ENCODE data around the gene DMRT1.

Gene DMRT1

GRCh38 chr9:1007312-1007711 is 165.8 kb downstream of the DMRT1 start:
- DNase-seq: no peak

DNA sequence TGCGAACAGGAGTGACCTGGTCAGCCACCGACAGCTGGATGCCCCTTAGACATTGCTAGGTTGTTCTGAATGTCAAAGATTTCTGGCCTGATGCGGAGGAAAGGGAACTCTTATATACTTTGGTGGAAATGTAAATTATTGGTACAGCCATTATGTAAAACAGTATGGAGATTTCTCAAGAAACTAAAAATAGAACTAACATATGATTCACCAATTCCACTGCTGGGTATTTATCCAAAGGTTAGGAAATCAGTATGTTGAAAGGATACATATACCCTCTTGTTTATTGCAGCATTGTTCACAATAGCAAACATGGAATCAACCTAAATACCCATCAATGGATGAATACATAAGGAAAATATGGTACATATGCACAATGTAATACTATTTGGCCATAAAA is 166.7 kb downstream of the DMRT1 start:
- DNase-seq: no peak

DNA sequence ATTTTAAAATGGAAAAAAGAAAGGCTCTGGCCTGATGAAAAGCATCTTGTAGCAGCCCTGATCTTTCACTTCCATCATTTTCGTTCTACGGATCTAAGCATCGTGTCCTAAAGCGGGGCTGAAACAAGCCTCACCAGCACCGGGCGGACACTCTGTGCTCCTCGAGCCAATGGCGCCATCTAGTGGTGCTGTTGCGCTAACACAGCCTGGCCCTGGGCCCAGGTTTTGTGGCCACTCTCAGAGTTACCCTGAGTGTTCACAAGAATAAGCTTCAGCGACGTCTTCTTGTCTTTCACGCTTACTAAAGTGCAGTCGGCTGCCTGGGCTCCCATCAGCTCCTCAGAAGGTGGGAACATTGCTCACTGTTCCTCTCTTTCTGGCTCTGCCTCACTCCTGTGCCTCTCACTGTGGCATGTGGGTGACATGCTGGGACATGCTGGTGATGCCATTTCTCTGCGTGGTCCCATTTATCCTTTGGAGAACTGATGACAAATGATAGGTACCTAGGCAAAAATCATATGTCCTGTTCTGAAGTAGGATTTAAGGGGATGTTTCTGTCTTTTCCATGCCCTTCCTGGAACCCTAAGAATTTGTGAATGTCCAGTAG is 167.7 kb downstream of the DMRT1 start:
- peak; percentile 3 for DNase-seq

DNA sequence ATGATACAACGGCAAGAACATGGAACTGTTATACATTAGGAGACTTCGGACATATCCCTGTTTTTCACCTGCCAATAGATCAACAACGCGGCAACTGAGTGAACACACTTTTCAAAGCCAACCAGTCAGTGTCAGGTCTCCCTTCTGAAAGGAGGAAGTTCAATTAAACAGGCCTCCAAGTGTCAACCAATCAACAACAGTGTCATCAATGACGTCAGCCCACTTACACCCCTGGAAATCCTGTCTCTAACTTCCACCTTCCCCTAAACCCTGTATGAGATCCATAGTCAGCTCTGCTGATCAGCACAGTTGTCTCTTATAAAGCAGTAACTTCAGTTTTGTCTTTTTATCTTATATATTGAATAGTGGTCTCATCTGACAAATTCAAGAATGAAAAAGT is 171.5 kb downstream of the DMRT1 start:
- DNase-seq: no peak

GRCh38 chr9:1014225-1014624 is 172.7 kb downstream of the DMRT1 start:
- no peak for DNase-seq

DNA sequence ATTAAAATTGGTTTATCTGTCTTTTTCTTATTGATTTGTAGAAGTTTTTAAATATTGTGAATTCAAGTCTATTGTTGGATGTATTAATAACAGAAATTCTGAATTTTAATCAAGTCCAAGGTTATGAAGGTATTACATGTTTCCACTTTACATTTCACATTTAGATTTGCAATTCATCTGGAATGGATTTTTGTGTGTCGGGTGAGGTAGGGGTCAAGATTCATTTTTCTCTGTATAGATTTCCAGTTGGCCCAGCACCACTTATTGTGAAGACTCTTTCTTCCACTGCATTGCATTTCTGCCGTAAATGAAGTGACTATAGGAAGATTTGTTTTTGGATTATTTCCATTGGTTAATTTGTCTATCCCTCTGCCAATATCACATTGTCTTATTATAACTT is 173.1 kb downstream of the DMRT1 start:
- DNase-seq: no peak

- no peak for DNase-seq
These were observed 176.6 kb downstream of the DMRT1 start for GRCh38 chr9:1018121-1018520.

Data from NCI-H510A (cell line).